ENCODE results near the gene PXMP2.

GRCh38 chr12:132664206-132665148 lies 22.9 kb upstream of the PXMP2 start:
- TF ChIP-seq GATA2 (IDR thresholded peaks at IDR 0.05; ENCODE audit: low read depth, low read length): no peak
- no peak for TF ChIP-seq GATA3 (IDR thresholded peaks at IDR 0.05; ENCODE audit: low read depth, low read length)
